GM12873 (cell line): Measurements from ENCODE around the gene ENTPD1.

Source experiments
- TF ChIP-seq, protein P1 (sequence below): IDR thresholded peaks from 2 replicates; pipeline ENCODE4 v1.5.1; 2012; ENCODE audit warnings: low read depth, mild to moderate bottlenecking, moderate library complexity, low read length, control low read depth; ENCODE audit not compliant: insufficient read depth; ENCODE audit errors: missing control alignments

The ENTPD1 gene

DNA sequence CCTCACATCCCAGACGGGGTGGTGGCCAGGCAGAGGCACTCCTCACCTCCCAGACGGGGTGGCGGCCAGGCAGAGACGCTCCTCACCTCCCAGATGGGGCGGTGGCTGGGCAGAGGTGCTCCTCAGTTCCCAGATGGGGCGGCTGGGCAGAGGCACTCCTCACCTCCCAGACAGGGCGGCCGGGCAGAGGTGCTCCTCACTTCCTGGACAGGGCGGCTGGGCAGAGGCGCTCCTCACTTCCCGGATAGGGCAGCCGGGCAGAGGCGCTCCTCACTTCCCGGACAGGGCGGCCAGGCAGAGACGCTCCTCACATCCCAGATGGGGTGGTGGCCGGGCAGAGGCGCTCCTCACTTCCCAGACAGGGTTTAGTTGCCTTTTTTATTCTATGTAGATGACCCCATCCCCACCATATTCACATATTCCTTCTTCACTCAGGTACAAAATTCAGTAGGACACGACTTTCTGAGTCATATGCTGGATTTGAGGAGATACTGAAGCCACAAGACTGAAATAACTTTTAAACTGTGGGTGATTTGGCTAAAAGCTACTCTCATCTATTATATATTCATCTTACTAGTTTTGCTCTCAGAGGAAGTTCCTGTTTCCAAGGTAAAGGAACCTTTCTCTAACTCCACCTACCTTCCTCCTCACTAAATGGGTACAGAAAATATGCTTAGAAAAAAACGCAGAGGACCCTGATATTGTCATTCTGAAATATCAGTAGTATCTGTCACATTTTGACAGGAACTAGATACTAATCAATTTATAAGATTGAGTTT is 54.4 kb downstream of the ENTPD1 start:
- TF ChIP-seq, protein P1, sequence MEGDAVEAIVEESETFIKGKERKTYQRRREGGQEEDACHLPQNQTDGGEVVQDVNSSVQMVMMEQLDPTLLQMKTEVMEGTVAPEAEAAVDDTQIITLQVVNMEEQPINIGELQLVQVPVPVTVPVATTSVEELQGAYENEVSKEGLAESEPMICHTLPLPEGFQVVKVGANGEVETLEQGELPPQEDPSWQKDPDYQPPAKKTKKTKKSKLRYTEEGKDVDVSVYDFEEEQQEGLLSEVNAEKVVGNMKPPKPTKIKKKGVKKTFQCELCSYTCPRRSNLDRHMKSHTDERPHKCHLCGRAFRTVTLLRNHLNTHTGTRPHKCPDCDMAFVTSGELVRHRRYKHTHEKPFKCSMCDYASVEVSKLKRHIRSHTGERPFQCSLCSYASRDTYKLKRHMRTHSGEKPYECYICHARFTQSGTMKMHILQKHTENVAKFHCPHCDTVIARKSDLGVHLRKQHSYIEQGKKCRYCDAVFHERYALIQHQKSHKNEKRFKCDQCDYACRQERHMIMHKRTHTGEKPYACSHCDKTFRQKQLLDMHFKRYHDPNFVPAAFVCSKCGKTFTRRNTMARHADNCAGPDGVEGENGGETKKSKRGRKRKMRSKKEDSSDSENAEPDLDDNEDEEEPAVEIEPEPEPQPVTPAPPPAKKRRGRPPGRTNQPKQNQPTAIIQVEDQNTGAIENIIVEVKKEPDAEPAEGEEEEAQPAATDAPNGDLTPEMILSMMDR = no peak

DNA sequence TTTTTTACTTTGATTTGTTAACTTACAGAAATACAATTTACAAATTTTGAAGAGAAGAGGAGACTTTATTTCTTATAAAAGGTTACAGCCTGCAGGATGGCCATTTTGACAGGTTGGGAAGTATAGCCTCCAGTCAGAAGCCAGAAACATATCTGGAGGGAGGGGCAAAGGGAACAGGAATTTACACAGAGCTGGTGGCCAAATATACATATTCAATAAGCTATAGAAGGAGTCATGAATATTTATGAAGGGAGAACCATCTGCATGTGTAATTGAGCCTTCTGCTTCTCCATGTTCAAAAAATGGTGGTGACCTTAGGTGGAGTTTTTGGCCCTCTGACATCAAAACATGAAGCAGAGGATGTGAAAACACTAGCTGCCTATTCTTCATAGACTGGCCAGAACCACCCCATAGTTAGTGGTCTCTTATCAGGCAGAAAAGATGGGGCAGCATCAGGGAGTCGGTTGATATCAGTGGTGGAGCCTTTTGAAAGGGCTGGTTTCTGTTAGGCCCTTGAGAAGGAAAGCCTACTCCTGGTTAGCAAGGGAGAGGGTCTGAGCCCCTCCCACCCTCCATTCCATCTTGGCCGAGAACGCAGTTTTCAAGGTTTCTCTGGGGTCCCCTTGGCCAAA is 57.2 kb downstream of the ENTPD1 start:
- TF ChIP-seq, protein P1 = no peak

DNA sequence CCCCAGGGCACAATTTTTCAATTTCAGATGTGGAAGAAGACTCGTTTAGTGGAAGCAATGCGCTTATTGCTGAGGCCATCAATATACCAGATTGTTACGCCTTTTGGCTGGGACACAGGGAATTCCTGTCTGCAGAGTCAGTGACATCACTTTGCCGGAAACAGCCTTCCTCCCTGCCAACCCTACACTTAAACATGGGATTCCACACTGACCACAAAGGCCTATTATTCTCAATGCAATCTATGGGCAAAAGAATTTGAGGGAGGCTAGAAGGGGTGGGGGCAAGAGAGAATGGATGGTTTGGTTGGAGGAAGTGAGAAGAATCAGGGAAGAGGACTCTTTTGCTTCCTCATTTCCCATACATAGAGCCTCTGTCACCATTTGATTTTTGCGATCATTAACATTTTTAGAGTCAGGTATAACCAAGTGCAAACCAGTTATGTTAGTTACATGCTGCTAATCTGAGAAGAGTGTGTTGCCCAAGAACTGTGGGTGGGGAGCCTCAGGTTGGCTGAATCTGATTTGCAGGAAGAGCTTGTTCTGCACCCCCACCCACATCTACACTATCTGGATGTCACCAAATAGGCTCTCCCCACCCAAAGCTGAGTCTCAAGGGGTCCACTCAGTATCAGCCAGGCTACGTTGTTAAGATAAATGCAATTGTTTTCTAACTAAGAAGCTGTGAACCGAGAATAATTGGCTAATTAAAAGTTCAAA is 58.2 kb downstream of the ENTPD1 start:
- TF ChIP-seq, protein P1 = no peak

DNA sequence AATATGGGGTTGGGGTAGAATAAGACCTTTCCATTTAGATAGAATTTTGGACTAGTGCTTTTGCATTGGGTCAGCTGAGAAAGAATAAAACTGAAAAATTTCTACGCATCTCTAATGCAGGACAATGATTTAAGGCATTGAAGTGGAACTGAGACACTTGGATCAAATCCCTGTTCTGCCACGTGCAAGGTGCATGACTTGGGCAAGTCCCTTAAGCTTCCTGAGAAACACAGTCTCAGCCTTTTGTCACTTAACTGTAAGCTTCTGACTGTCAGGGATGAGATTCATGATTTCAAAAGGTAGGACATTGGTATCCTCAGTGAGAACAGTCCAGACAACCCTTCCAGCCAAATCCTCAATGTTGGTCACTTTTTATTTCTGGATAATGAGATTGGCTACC is 59.2 kb downstream of the ENTPD1 start:
- TF ChIP-seq, protein P1 = no peak

DNA sequence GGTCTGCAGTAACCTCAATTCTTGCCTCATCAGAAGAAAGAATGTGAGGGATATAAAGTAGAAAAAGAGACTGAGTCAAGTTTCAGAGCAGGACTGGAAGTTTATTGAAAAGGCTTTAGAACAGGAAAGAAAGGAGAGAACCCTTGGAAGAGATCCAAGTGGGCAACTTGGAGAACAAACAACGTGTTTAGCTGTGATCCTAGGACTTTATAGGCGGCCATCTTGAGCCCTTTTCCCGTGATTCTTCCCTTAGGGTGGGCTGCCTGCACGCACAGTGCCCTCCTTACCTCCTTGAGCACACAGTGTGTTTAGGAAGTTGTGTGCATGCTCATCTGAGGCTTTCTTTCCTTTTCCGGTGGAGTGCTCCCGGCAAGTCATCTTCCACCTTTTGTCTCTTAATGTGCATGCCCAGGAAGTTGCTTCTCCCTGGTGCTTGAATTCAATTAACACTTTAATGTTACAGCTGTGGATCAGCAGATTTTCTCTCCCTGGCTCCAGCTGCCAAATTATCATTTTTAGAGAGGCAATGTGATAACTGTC is 59.8 kb downstream of the ENTPD1 start:
- TF ChIP-seq, protein P1 = no peak

DNA sequence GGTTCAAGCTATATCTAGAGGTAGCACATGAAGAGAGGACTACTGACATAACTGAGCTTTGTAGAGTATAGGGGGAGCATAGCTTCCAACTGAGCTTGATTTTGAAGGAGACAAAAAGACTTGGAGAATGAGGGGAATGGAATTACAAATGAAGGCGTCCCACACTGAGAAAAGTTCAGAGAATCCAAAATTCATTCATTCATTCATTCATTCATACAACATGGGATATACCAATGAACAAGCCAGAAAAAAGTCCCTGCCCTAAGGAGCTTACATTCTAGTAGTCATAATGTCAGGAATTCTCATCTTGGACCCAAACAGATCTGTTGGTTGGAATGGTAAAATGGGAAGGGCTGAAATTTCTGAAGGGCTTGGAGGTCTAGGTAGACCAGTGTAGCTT is 62.0 kb downstream of the ENTPD1 start:
- TF ChIP-seq, protein P1 = no peak

DNA sequence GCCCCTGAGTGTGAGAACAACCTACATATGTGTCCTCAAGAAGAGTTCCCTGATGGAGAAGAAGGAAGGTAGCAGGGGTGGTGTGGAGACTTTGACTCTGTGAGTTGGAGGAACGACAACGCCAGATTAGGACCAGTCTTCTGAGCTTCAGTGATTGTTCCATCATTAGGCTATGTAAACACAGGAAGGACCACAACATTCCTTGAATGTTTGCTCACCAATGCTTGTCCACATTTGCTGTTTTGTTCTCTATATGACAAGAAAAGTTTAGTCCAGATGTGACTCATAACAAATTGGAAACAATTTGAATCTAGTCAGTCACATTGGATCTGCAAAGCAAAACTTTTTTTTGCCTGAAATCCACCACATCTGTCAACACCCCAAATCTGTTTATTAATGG is 62.7 kb downstream of the ENTPD1 start:
- TF ChIP-seq, protein P1 = no peak
